GM19035 (cell line): ENCODE measurements around the gene KDM6B.
"Not testable (repeated sequence)": the region's sequence is repeated elsewhere in the genome, so short reads cannot be mapped to it uniquely, and the experiment has no call there.

ENCODE experiments used
- ATAC-seq: cut with Tn5 transposase; IDR thresholded peaks from one replicate; pipeline ENCODE4 v1.9.1; 2021; ENCODE audit not compliant: unreplicated experiment

The KDM6B gene

GRCh38 chr17:7833795-7834541, at the start of gene KDM6B:
Gene KDM6B, plus strand, starts transcription at chr17:7834217. Its CDS starts 11,338 bp downstream, at chr17:7845555.
- peak; percentile 40 for ATAC-seq

- ATAC-seq, result no peak
Observed at GRCh38 chr17:7786866-7787265, 47.2 kb upstream of the KDM6B start.

- no peak for ATAC-seq
Observed at GRCh38 chr17:7789131-7789530, 44.9 kb upstream of the KDM6B start.

GRCh38 chr17:7790150-7790549, 43.9 kb upstream of the KDM6B start:
- no peak for ATAC-seq

- no peak for ATAC-seq
Observed at GRCh38 chr17:7792611-7793010, 41.4 kb upstream of the KDM6B start.

GRCh38 chr17:7794075-7794663, 39.8 kb upstream of the KDM6B start:
- ATAC-seq, result no peak

- no peak for ATAC-seq
Observed at GRCh38 chr17:7797976-7798375, 36.0 kb upstream of the KDM6B start.

- no peak for ATAC-seq
Observed at GRCh38 chr17:7798839-7799238, 35.2 kb upstream of the KDM6B start.

GRCh38 chr17:7803981-7804380, 30.0 kb upstream of the KDM6B start:
- no peak for ATAC-seq

GRCh38 chr17:7806587-7806986, 27.4 kb upstream of the KDM6B start:
- no peak for ATAC-seq

GRCh38 chr17:7807206-7807605, 26.8 kb upstream of the KDM6B start:
- no peak for ATAC-seq

GRCh38 chr17:7809086-7809790, 24.8 kb upstream of the KDM6B start:
- ATAC-seq, result no peak

GRCh38 chr17:7809791-7810343, 24.1 kb upstream of the KDM6B start:
- not testable (repeated sequence) for ATAC-seq

GRCh38 chr17:7811251-7811650, 22.8 kb upstream of the KDM6B start:
- no peak for ATAC-seq

- no peak for ATAC-seq
Observed at GRCh38 chr17:7814969-7815368, 19.0 kb upstream of the KDM6B start.

- ATAC-seq, result no peak
Observed at GRCh38 chr17:7816926-7817642, 16.9 kb upstream of the KDM6B start.

GRCh38 chr17:7817643-7817964, 16.4 kb upstream of the KDM6B start:
- no peak for ATAC-seq

GRCh38 chr17:7818026-7818425, 16.0 kb upstream of the KDM6B start:
- no peak for ATAC-seq

GRCh38 chr17:7818746-7819645, 15.0 kb upstream of the KDM6B start:
- no peak for ATAC-seq

- ATAC-seq, result no peak
Observed at GRCh38 chr17:7820231-7820630, 13.8 kb upstream of the KDM6B start.
